ENCODE data around the gene RO60. TPM values are rescaled to one million over a fixed set of nuclear protein-coding genes. Genes with fewer than 3 reads are reported as not detected.
A peak's percentile ranks its signal among the peaks of the same experiment; 100 is the strongest.

RO60 gene
- total RNA-seq, 4 donors from 2014 or later: 40.3 to 106 (median 64.4) TPM

GRCh38 chr1:193058529-193059281 is 707 bp upstream of the RO60 start:
- peak overlapping the region; percentile 87 for H3K4me3 ChIP-seq (ENCODE audit: low read depth, poor library complexity, severe bottlenecking)
- DNase-seq (ENCODE audit: low spot score in 2 of 2): peak; percentile 31 to 87
- TF ChIP-seq CTCF (IDR thresholded peaks at IDR 0.05) (no peak), POLR2A (IDR thresholded peaks at IDR 0.05) (no peak)
- intact Hi-C loops (cut with DNase I; ENCODE audit: low total_unique reads): no loop called here
- WGBS, 2 donors: 0 to 1% methylated on average over 35 to 37 of the region's 37 CpGs

GRCh38 chr1:193060115-193060403 is 647 bp downstream of the RO60 start:
- DNase-seq (ENCODE audit: low spot score in 2 of 2): no peak
- 0 to 1% methylated on average over 9 of the region's 9 CpGs for WGBS, 2 donors
- peak overlapping the region; percentile 87 for H3K4me3 ChIP-seq (ENCODE audit: low read depth, poor library complexity, severe bottlenecking)
- no peak for TF ChIP-seq POLR2A (IDR thresholded peaks at IDR 0.05)
- no peak for TF ChIP-seq CTCF (IDR thresholded peaks at IDR 0.05)
- intact Hi-C loops (cut with DNase I; ENCODE audit: low total_unique reads): no loop called here

- 7 to 8% methylated on average over 4 of the region's 4 CpGs for WGBS, 2 donors
- no peak for DNase-seq (ENCODE audit: low spot score in 2 of 2)
- intact Hi-C loops (cut with DNase I; ENCODE audit: low total_unique reads): no loop called here
These were observed 994 bp downstream of the RO60 start for GRCh38 chr1:193060406-193060805.

GRCh38 chr1:193060938-193061337 is 1.5 kb downstream of the RO60 start:
- intact Hi-C loops (cut with DNase I; ENCODE audit: low total_unique reads): no loop called here
- no peak overlapping the region for H3K4me3 ChIP-seq (ENCODE audit: low read depth, poor library complexity, severe bottlenecking)
- WGBS, 2 donors: 5 to 8% methylated on average over 2 of the region's 2 CpGs

More at GRCh38 chr1:193060406-193060805, 994 bp downstream of the RO60 start:
- TF ChIP-seq CTCF (IDR thresholded peaks at IDR 0.05) (no peak), POLR2A (IDR thresholded peaks at IDR 0.05) (no peak)
- H3K4me3 ChIP-seq (ENCODE audit: low read depth, poor library complexity, severe bottlenecking): peak overlapping the region; percentile 87

GRCh38 chr1:193062698-193063463 is 3.5 kb downstream of the RO60 start:
- H3K4me3 ChIP-seq (ENCODE audit: low read depth, poor library complexity, severe bottlenecking): no peak overlapping the region
- whole genome bisulfite sequencing, 2 donors: 90 to 94% methylated on average over 4 of the region's 4 CpGs
- intact Hi-C loops (cut with DNase I; ENCODE audit: low total_unique reads): no loop called here
- no peak for DNase-seq (ENCODE audit: low spot score in 2 of 2)
- TF ChIP-seq POLR2A (IDR thresholded peaks at IDR 0.05) (no peak), CTCF (IDR thresholded peaks at IDR 0.05) (no peak)

More at GRCh38 chr1:193060938-193061337, 1.5 kb downstream of the RO60 start:
- DNase-seq (ENCODE audit: low spot score in 2 of 2): no peak
- TF ChIP-seq POLR2A (IDR thresholded peaks at IDR 0.05) (no peak), CTCF (IDR thresholded peaks at IDR 0.05) (no peak)

Measured in lower leg skin (tissue), 4 donors.